Stimulated activated CD4-positive, alpha-beta T cell treated with anti-CD3 and anti-CD28 coated beads, Interleukin-4, amount 100 ng/mL, for 48 hours (primary cell): ENCODE results near the gene MECR.
"Not testable (repeated sequence)": the region's sequence is repeated elsewhere in the genome, so short reads cannot be mapped to it uniquely, and the experiment has no call there.

ENCODE experiments used
- DNase-seq, 2 donors: peaks; one replicate each; pipeline ENCODE4 v3.0.0-alpha.2; 2020; ENCODE audit warnings: low read depth in 2 of 2

MECR gene

DNA sequence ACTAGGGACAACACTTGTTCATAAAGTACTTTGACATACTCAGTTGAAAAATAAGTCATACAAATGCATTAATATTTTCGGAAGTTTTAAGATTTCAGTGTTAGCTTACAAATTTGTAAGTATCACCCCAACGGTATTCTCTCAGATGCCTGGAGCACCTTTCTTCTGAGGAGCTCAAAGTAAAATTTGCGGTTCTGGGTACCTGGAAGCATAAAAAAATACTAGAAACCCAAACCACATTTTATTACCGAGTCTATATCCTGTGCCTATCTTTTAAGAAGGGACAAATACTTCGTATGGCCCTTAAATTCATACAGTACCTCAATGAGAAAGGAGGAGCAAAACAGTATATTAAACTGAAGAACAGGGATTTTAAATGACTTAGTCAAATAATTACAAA is 59.2 kb downstream of the MECR start:
- DNase-seq: no peak

GRCh38 chr1:29171089-29171488 is 59.6 kb downstream of the MECR start:
- DNase-seq: no peak

- no peak for DNase-seq
These were observed 60.8 kb downstream of the MECR start for GRCh38 chr1:29169976-29170375.

DNA sequence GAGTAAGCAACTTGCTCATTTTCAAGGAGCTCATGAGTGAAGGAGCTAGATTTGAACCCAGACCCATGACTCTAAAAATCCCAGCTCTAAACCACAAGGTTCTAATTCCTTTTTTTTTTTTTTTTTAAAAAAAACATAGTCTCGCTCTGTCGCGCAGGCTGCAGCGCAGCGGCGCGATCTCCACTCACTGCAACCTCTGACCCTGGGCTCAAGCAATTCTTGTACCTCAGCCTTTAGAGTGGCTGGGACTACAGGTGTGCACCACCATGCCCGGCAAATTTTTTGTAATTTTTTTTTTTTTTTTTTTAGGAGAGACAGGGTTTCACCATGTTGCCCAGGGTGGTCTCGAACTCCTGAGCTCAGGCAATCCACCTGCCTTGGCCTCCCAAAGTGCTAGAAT is 62.8 kb downstream of the MECR start:
- no peak for DNase-seq

DNA sequence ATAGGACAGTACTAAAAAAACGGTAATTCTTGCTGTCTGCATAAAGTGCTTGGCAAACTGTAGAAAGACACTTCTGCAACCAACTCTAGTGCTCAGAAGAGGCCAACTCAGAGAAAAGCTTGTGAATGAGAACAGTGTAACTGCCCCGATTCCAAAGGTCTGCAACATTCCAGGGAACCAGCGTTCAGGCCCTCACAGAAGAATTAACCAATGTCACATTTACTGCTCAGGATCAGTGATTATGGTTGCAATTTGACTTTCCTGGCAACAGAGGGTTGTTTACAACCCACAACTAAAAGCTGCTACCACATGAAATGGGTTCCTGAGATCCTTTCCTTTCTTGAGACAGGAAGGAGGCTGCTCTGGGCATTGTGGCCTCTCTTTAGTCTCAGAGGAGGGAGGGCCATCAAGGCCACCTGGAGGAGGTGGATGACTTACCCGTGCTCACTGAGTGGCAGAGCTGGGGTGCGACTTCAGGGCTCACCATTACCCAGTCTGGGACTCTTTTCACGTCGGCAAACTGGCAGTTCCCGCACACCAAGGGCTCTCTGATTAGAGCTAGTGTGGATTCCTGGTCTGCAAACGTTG is 64.3 kb downstream of the MECR start:
- DNase-seq: no peak

- DNase-seq: no peak
These were observed 66.1 kb downstream of the MECR start for GRCh38 chr1:29164588-29164987.

DNA sequence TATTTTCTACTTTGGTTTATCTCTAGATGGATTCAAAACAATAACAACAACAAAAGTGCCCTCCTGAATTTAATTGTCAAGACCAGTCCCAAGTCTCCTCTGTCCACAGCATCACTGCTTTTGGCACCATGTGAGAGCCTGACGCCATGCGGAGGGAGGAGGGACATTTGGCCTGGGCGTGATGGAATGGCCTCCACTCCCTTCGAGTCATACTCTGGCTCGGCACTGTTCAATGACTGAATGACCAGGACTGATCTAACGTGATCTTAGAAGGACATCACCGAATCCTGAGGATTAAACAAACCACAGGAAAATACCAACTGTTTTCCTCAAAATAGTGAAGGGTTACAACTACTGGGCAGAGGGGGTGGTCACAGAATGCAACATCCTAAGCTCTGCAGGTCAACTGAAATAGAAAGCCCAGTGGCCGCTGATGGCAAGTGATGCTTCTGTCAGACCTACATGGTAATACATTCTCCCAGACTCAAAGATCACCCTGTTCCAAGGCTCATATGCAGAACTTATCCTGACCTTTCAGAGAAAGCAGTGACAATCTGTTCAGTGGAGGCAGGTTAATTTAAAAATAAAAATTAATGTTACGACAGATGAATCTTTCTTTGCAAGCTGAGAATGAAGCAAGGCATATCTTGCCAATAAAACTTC is 68.1 kb downstream of the MECR start:
- DNase-seq: no peak

- DNase-seq: no peak
These were observed 68.7 kb downstream of the MECR start for GRCh38 chr1:29162025-29162424.

DNA sequence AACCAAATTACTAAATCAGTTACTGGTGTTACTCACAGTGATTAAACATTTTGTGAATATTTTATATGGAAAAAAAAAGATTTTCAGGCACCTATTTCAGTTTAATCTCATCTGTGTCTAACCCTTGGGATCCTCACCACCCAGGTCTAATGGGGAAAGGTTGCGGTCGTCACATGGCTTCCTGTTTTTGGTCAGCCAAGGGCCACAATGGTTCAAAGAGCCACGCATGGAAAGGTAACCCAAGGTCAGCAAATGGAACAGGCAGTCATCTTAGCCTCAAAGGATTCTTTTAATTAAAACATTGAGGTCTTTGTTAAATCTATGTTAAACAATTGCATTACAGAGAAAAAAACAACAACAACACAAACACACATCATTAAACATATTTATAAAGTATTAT is 71.0 kb downstream of the MECR start:
- DNase-seq: no peak

DNA sequence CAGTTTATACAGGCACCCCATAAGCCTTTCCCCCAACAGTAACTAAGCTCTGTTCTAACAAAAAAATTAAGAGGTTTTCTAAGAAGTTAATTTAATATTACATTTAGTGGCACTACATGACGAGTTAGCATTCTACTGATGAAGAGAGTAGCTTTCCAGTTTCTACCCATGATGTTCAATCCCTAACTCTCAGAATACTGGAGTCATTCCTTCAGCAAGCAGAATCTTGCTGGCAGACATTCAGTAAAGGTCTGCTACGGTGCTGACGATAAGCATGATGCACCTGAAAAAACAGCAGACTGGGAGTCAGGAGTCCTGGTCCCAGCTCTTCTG is 73.5 kb downstream of the MECR start:
- DNase-seq: no peak

DNA sequence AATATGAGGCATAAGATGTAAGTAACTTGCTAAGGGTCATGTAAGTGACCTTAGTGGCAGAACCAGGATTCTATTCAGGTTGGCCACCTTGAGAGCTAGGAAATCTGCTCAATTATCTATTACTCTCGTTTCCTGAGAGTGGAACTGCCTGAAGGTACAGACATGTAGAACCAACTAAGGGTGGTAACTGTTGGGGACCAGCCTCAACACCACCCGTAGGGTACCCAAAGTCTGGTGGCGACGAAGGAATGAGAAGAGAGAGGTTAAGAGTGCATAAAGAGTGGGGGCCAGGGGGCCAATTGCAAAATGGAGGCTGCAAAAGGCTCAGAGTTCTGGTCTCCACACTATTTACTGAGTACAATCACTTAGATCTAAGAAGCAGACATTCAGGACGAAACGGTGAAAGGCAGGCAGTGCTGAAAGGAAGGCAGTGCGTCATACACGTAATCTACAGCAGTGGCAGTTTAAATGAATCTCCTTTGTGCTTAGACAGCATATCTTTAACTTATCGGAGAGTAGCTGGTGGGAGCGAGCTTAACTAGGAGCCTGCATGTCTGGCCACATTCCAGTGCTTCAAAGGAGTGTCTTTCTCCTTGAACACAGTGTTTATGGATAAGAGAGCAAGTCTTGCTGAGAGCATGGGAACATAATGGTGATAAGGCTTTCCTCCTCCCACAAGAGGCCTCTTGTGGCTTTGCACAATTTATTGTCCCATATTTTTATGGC is 74.0 kb downstream of the MECR start:
- DNase-seq: no peak

- DNase-seq: no peak
These were observed 78.5 kb downstream of the MECR start for GRCh38 chr1:29152046-29152805.

DNA sequence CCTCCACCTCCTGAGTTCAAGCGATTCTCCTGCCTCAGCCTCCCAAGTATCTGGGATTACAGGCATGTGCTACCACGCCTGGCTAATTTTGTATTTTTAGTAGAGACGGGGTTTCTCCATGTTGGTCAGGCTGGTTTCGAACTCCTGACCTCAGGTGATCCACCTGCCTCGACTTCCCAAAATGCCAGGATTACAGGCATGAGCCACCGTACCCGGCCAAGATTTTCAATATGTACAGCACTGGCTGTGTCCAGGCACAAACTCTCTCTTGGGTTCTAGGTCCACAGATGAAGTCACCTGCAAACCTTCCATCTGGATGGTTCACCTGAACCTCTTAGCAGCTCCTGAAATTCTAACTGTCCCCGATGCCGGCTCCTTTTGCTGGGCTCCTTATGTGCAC is 80.4 kb downstream of the MECR start:
- DNase-seq: not testable (repeated sequence)

- DNase-seq: no peak
These were observed 81.9 kb downstream of the MECR start for GRCh38 chr1:29148656-29149491.

- no peak for DNase-seq
These were observed 84.8 kb downstream of the MECR start for GRCh38 chr1:29145739-29146437.

- no peak for DNase-seq
These were observed 86.6 kb downstream of the MECR start for GRCh38 chr1:29144178-29144577.

- DNase-seq: no peak
These were observed 88.0 kb downstream of the MECR start for GRCh38 chr1:29142714-29143113.
